DMS53 treated with DMSO at 0.1 percent for 48 hours (cell line): ENCODE measurements around the gene CCDC157.

Experiments
- DNase-seq: peaks from one replicate; lab custom pipeline; 2025; ENCODE audit not compliant: unreplicated experiment; lab: John Stamatoyannopoulos, UW

CCDC157 gene

DNA sequence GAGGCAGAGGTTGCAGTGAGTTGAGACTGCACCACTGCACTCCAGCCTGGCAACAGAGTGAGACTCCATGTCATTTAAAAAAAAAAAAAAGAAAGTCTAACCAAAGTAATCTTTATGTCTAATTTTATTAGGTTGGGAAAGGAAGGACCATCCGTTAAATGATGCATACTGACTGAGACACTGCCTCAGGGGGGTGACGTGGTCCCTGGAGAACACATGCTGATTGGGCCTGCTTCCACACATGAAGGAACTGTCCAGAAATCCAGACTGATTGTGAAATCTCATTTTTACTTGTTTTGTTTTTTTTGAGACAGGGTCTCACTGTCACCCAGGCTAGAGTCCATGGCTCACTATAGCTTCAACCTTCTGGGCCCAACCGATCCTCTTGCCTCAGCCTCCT lies 5.6 kb upstream of the CCDC157 start:
- DNase-seq, result no peak

DNA sequence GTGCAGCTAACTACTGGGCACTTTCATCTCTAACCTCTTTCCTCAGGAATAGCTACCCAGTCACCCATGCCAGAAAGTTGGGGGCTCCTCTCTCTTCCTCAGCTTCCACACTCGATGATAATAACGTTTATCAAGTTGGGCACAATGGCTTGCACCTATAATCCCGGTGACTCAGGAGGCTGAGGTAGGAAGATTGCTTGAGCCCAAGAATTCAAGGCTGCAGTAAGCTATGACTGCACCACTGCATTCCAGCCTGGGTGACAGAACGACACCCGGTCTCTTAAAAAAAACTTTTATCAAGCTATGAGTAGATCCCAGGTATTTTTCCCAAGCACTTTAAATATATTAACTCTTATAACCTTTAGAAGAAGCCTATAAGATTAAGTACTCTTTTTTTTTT lies 2.2 kb upstream of the CCDC157 start:
- DNase-seq, result no peak

DNA sequence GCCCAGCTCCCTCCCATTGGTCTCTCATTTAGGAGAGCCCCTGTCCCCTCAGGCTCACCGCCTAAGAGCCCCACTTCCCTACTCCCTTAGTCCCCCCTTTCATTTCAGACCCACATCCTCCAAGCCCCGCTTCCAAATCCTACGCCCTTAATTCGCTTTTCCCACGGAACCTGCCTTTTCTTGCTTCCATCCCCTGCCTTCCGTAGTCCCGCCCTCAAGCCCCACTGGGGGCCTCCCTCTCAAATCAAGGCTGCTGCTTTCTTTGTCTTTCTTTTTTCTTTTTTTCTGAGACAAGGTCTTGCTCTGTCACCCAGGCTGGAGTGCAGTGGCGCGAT lies 396 bp downstream of the CCDC157 start:
- DNase-seq, result no peak

DNA sequence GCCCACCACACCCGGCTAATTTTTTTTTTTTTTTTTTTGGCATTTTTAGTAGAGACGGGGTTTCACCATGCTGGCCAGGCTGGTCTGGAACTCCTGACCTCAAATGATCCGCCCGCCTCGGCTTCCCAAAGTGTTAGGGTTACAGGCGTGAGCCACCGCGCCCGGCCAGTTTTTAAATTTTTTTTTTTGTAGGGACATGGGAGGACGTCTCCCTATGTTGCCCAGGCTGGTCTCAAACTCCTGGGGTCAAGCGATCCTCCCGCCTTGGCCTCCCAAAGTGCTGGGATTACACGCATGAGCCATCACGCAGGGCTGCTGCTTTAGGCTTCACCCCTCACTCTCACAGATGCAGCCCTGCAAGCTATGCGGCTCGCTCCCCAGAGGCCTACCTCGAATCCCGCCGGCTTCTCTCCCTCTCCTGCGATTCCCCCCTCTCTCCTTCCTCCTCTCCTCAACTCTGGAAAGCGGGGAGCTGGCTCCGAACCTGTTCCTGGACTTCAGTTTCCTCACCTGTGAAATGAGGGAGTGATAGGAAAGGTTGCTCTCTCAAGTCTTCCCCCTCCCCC lies 926 bp downstream of the CCDC157 start:
- no peak for DNase-seq

DNA sequence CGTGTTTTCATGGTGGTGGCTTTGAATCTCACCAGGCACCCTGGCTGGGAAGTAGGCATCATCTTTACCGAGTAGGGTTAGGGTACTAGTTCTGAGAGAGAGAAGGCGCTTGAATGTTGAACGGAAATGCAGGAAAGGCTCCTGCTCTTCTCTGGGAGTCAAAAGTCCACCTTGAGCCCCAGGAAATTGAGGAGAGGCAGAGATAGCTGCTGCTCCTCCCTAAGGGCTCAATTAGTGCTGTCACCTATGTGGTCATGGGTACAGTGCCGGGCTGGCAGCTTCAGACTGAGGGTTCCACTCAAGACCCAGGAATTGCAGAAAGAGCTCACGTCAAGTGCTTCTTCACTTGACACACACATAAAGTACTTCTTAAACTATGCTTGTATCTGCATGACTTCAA lies 1.7 kb downstream of the CCDC157 start:
- no peak for DNase-seq

DNA sequence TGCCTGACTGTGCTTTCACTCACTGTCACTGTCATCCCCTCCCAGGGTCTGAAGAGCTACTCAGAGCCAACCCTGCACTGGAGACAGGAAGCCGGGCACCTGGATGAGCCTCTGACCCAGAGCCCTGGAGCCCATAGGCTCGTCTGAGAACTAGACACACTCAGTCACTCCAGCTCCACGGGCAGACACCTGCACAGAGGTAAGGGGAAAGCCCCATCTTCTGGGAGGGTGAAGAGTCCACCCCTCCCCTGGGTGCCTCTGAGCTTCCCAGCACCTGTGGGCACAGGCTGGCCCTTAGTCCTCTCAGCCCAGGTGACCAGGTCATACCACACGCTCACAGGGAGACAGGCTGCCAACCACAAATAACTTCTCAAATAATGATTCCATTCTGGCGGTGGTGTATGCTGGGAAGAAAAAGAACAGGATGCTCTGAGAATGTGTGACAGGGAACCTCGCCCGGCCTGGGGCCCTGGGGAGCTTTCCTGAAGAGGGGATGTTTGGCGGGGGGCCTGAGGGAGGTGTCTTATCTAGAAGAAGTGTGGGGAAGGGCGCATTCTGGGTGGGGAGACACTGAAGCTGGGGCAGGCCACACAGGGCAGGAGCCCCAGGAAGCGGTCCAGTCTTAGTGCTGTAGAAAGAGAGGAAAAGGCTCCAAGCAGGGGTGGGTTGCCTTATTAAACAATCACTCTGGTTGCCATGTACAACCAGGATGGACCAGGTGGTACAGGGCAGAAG lies 5.3 kb downstream of the CCDC157 start:
- peak; percentile 3 for DNase-seq

DNA sequence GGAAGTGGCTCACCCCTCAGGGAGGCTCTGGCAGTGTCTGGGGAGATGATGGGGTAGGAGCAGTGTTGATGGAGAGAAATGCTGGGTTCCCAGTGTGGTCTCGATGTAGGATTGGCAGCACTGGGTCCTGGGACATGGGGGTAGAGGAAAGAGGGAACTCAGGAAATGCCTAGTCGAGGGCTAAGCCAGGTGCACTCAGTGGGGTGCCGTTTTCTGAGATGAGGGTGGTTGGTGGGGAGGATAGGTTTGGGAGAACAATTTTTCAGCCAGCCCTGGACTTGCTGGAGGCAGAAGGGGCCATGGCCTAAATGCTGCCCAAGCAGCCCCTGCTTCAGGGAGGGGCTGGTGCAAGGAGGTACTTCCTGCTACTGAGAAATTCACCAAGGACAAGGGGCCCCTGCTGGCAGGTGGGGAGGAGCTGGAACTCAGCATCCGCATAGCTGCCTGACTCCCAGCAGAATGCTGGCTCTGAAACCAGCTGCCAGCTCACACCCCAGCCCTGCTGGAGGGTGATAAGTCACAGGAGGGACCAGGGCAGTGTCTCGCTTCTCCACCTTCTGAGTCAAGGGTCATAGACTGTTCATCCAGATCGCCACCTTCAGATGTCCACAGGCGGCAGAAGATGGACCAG lies 6.0 kb downstream of the CCDC157 start:
- DNase-seq, result no peak

DNA sequence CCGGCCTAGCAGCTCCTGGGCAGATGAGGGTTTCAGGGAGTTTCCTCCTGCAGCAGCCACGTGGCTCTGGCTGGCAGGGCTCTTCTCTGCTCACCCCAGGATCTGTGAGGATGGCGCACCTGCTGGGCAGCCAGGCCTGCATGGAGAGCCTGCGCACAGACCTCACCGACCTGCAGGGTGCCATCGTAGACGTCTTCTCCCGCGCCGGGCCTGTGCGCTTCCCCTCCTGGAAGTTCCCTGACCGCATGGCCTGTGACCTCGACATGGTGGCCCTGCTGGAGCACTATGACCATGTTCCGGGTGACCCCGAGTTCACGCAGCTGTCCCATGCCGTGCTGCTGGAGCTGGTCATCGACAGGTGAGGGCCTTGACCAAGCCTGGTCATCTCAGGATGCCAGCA lies 9.1 kb downstream of the CCDC157 start:
- no peak for DNase-seq

DNA sequence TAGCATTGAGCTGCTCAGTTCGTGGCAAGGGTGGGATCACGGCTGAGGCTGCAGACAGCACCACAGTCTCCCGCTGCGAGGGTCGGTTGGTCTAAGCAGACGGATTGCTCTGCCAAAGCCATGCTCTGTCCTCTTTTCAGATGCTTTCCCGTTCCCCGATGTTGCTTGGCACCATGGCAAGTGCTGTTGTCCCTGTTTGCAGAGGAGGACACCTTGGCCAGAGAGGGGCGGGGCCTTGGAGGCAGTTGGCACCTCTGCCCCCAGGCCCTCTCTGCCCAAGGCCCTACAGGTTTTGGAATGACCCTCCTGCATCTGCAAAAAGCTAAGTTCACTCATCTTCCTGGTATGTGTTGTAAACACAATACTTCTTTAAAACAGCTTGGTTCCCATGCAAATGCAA lies 11.6 kb downstream of the CCDC157 start:
- DNase-seq, result no peak

DNA sequence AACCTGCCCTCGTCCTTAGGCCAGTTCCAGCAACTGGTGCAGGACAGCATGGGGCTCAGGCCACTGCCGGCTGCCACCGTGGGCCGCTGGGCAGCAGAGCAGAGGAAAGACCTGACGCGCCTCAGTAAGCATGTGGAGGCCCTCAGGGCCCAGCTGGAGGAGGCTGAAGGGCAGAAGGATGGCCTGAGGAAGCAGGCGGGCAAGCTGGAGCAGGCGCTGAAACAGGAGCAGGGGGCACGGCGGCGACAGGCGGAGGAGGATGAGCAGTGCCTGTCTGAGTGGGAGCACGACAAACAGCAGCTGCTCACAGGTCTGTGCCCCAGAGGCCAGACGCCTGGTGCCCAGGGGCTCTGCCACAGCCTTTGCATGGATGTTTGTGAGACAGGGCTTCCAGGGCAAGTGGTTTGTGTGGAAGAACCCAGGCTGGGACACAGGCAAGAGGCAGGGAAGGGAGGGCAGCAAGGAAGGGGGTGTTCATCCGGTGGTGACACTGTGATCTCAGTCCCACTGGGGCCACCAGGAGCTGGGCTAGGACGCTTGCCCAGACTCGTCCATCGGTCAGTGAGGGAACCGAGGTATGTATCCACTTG lies 13.9 kb downstream of the CCDC157 start:
- no peak for DNase-seq

DNA sequence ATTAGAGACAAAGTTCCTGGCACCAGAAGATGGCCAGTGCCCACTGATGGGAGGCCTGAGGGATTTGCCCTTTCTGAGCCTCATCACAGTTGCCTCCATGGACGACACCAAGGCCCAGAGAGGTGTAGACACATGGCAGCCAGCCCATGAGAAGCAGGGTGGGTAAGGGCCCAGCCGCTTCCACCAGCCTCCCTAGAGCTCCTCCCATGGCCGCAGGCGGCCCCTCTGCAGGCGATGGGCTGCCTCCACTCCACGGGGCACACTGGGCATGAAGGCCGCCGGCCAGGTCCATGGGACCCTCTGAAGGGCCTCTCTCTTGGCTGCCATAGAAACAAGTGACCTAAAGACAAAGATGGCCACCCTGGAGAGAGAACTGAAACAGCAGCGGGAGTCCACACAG lies 14.5 kb downstream of the CCDC157 start:
- DNase-seq, result no peak

DNA sequence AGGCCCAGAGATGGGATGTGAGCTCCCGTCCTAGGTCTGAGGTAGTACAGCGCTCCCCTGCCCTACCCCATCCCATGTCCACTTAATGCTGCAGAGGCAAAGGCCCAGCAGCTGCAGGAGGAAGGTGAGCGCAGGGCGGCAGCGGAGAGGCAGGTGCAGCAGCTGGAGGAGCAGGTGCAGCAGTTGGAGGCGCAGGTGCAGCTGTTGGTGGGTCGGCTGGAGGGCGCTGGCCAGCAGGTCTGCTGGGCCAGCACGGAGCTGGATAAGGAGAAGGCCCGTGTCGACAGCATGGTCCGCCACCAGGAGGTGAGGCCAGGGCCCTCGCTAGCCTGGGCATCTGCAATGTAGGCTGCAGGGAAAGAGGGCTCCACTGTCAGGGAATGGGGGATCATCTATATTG lies 15.2 kb downstream of the CCDC157 start:
- peak; percentile 36 for DNase-seq

DNA sequence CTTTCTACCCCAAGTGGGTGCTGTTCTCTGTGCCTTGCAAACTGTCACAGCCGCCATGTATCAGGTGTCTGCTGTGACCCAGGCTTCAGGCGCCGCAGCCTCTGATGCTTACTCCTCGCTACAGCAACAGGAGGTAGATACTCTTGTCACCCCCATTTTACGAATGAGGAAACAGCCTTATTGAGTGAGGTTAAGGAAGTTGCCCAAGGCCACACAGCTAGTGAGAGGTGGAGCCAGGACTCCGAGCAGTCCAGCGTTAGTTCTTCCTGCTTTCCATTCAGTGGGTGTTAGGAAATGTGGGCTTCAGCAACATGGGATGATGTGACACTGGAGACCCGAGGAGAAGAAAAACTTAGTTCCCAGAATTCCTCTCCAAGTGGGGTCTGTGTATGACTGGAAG lies 16.1 kb downstream of the CCDC157 start:
- DNase-seq, result no peak

DNA sequence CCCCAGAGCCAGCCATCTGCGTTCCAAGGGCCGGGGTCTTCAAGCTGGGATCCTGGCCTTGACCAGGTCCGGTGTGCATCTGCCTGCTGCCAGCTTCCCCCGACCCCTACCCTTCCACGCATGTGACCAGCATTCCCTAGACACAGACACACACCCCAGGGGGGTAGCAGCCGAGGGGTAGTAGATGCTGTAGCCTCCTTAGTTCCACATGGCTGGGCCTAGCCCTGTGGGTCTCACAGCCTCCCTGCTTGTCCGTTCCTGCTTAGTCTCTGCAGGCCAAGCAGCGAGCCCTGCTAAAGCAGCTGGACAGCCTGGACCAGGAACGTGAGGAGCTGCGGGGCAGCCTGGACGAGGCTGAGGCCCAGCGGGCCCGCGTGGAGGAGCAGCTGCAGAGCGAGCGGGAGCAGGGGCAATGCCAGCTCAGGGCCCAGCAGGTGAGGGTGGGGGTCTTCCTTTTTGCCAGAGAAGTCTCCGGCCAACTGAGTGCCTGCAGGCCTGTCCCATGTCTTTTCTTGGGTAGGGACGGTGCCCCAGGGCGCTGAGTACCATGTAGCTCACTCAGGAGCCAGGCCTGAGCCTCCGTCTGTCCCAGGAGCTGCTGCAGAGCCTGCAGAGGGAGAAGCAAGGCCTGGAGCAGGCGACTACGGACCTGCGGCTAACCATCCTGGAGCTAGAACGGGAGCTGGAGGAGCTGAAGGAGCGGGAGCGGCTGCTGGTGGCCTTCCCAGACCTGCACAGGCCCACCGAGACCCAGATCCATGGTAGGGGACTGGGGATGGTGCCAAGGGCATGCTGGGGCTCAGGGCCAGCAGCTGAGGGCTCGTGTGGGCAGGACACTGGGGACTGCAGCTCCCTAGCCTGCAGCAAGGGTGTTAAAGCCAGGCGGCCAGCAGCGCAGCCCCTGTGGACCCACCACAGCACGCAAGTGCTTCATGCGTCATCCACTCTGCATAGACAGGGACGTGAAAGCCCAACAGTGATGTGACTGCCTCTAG lies 16.8 kb downstream of the CCDC157 start:
- no peak for DNase-seq

DNA sequence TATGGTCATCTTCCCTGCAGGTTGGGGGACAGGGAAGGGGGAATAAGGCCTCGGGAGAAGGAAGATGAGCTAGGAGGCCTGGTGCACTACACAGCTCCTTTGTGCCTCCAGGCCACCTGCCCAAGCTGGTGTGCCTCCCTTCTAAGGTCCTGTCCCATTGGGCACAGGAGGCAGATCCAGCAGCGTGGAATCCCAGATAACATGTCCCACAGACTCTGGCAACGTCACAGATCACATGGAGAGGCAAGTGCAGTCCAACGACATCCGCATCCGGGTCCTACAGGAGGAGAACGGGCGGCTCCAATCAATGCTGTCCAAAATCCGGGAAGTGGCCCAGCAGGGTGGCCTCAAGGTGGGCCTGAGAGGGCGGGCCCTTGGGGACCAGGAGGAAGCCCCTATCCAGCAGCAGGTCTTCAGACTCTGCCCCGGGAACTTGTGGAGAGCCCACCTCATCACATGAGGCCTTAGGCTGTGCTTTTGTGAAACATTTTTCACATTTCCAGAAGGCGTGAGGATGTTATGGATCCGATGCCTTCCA lies 18.6 kb downstream of the CCDC157 start:
- DNase-seq, result no peak

DNA sequence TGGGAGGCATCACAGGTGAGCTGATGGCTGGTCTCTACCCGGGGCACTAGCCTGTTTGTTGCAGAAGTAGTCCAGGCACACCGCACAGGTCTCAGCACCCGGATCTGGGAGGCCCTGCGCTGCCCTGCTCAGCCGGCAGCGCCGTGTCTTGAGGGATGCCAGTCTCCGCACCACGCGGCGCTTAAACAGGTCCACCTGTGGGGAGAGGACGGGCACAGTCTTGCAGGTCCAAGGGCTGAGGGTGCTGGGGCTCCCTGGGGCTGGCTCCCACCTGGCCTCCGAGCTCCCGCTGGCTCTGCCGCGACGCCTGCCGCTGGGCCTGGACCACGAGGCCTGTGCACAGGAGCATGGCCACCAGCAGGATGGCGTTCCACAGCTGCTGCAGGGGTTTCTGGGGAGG lies 23.2 kb downstream of the CCDC157 start:
- DNase-seq, result no peak

DNA sequence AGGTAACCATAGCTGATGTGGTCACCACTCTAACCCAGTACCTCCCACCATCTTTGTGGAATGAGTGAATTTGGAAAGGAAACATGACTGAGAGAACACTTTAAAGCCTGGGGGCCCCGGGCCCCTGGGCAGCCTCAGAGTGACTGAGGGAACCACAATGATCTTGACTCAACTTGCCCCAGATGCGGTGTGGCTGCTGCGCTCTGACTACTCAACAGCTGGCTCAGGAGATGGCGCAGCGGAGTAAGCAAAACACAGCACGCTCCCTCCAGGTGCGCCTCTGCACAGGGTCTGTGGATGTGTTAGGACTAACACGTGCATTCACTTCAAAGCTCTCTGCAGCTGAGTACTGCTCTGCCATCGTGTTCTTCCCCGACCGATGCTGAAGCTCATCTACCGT lies 24.5 kb downstream of the CCDC157 start:
- no peak for DNase-seq

DNA sequence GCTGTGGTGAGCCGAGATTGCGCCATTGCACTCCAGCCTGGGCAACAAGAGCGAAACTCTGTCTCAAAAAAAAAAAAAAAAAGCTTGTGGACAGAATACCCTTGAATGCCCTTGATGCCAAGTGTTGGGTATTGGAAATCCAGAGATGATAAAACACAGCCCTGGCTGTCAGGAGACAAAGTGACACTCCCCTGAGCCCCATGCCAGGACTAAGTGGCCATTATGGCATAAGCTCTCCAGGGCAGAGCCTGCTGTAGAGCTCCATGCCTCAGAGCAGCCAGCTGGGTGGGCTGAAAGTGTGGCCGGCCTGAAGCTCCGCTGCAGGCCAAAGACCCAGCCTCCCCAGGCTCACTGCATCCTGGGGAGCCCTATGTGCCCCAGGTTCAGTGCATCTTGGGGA lies 25.5 kb downstream of the CCDC157 start:
- DNase-seq, result no peak

DNA sequence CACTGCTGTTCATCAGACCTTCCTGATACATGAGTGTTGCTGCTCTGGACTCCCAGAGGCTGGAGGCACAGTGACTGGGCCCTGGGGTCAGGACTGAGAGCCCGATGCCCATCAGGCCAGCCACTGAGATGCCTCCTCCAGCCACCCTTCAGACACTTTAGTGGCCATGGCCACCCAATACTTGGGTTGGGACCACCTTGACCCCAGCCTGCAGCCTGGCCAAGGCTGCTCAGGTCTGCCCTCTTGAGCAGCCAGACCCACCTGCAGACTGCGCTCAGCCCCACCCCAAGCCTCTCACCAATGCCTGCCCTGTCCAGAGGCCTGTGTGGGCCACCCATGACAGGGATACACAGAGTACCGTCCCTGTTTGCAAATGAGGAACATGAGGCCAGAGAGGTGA lies 26.3 kb downstream of the CCDC157 start:
- no peak for DNase-seq

DNA sequence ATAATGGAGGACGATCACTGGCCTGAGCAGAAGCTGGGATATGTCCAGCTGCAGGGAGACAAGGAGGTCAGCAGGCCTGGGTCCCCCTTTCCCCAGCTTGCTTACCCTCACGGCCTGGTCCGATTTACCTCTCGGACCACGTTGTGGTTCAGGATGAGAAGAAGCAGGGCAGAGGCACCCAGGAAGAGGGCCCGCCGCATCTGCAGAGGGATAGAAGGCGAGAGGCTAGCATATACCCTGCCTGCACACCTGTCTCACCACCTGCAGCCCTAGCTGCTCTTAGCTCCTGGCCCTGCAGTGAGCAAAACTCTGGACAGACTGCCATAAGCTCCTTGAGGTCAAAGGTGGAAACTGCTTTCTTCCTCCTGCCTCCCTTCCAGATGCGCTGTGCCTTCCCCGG lies 29.1 kb downstream of the CCDC157 start:
- DNase-seq, result no peak

DNA sequence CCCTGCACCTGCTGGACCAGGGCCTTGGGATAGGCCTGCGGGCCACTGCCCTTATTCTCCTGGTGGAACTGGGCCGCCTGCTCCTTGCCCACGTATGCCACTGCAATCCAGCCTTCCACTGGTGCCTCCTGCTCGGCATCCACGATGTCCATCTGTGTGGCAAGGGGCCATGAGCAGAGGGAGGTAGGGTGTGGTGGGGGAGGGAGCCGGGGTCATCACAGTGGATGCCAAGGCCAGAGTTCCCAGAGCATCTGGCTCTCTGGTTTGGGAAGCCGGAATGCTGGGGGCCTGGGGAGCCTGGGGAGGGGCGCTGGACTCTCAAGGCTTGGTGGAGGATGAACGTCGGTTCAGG lies 29.8 kb downstream of the CCDC157 start:
- no peak for DNase-seq
